HepG2 (cell line): ENCODE data around the gene PSKH1. TPM values are rescaled to one million over a fixed set of nuclear protein-coding genes. Genes with fewer than 3 reads are reported as not detected.

Experiments used
- AFF4 ChIP-seq: sonication (generic); formaldehyde crosslinking; IDR thresholded peaks from 2 replicates; pipeline ENCODE4 v1.4.0; 2020; ENCODE audit warnings: missing genetic modification reagents
- E2F2 ChIP-seq: sonication (generic); formaldehyde crosslinking; IDR thresholded peaks from 2 replicates; pipeline ENCODE4 v1.4.0; 2020; ENCODE audit warnings: missing genetic modification reagents, borderline replicate concordance
- KDM4B ChIP-seq: sonication (generic); formaldehyde crosslinking; IDR thresholded peaks from 2 replicates; pipeline ENCODE4 v1.4.0; 2020; ENCODE audit warnings: missing genetic modification reagents
- PRMT3 ChIP-seq: sonication (generic); formaldehyde crosslinking; IDR thresholded peaks from 2 replicates; pipeline ENCODE4 v1.8.1; 2022; ENCODE audit warnings: low read depth, mild to moderate bottlenecking, moderate library complexity, missing genetic modification reagents, borderline replicate concordance
- THAP7 ChIP-seq: sonication (generic); formaldehyde crosslinking; IDR thresholded peaks from 2 replicates; pipeline ENCODE4 v1.8.1; 2023; ENCODE audit warnings: mild to moderate bottlenecking, missing genetic modification reagents
- THAP9 ChIP-seq: sonication (generic); formaldehyde crosslinking; IDR thresholded peaks from 2 replicates; pipeline ENCODE4; 2020; ENCODE audit warnings: missing genetic modification reagents, mild to moderate bottlenecking, borderline replicate concordance
- TMF1 ChIP-seq: sonication (generic); formaldehyde crosslinking; IDR thresholded peaks from 2 replicates; pipeline ENCODE4 v1.8.1; 2022; ENCODE audit warnings: low read depth, missing genetic modification reagents
- ZBTB49 ChIP-seq: sonication (generic); formaldehyde crosslinking; IDR thresholded peaks from 2 replicates; pipeline ENCODE4 v1.4.0; 2020; ENCODE audit warnings: missing genetic modification reagents, borderline replicate concordance
- ZC3H13 ChIP-seq: sonication (generic); formaldehyde crosslinking; IDR thresholded peaks from 2 replicates; pipeline ENCODE4 v1.8.1; 2023; ENCODE audit warnings: mild to moderate bottlenecking, missing genetic modification reagents, moderate library complexity
- ZNF224 ChIP-seq: sonication (generic); formaldehyde crosslinking; IDR thresholded peaks from 2 replicates; pipeline ENCODE4 v1.5.0; 2020; ENCODE audit warnings: mild to moderate bottlenecking, missing genetic modification reagents
- ZNF256 ChIP-seq: sonication (generic); formaldehyde crosslinking; conservative IDR thresholded peaks from 2 replicates; pipeline ENCODE4 v1.4.0; 2020; ENCODE audit warnings: missing genetic modification reagents
- ZNF343 ChIP-seq: sonication (generic); formaldehyde crosslinking; IDR thresholded peaks from 2 replicates; pipeline ENCODE4 v1.4.0; 2020; ENCODE audit warnings: mild to moderate bottlenecking, missing genetic modification reagents
- ZNF567 ChIP-seq: sonication (generic); formaldehyde crosslinking; IDR thresholded peaks from 2 replicates; pipeline ENCODE4 v1.8.1; 2023; ENCODE audit warnings: mild to moderate bottlenecking, missing genetic modification reagents, borderline replicate concordance
- ZNF639 ChIP-seq: conservative IDR thresholded peaks from 2 replicates; pipeline ENCODE4 v1.6.1; 2018; ENCODE audit warnings: missing genetic modification reagents
- ZNF746 ChIP-seq: sonication (generic); formaldehyde crosslinking; IDR thresholded peaks from 2 replicates; pipeline ENCODE4 v1.8.0; 2022; ENCODE audit warnings: mild to moderate bottlenecking, missing genetic modification reagents
- ZNF773 ChIP-seq: sonication (generic); formaldehyde crosslinking; IDR thresholded peaks from 2 replicates; pipeline ENCODE4 v1.4.0; 2020; ENCODE audit warnings: missing genetic modification reagents, borderline replicate concordance
- polyA plus RNA-seq, 8 experiments: library from polyadenylated mRNA; depleted of rRNA in 3 of 8; stranded (reverse) in 7 of 8; unstranded in 1 of 8; fragments of >200 nt; fragmentation: Illumina TruSeq in 4 of 8; extraction: Trizol in 4 of 8; gene quantifications; 2 replicates each; pipeline versions ENCODE4 v1.2.1 to v1.2.3, GENCODE V29; 2011 to 2016; ENCODE audit warnings: low read depth in 4 of 8, missing spikeins in 1 of 8, mixed read lengths in 1 of 8; ENCODE audit not compliant: insufficient read depth in 1 of 8
- total RNA-seq, 5 experiments: library from RNA; depleted of rRNA; stranded (reverse); fragments of >200 nt; fragmentation: Illumina TruSeq; extraction: Trizol; gene quantifications; 2 replicates each; pipeline ENCODE4 v1.2.3, GENCODE V29; 2016; ENCODE audit warnings: low read depth in 1 of 5

PSKH1 gene
- total and polyA plus RNA-seq, 2 of the 13 experiments (the other 11 are each of a cell fraction or from before 2014, with no cell fraction given) = 8.4 to 19.1 TPM

GRCh38 chr16:67964477-67965131, 71.5 kb downstream of the PSKH1 start (continued):
- TF ChIP-seq ZNF343 = no peak
- TF ChIP-seq THAP9 = no peak
- TF ChIP-seq ZNF256 (CRISPR knock-in tag) = no peak
- TF ChIP-seq AFF4 = no peak
- TF ChIP-seq ZNF773 (CRISPR knock-in tag) = no peak
- TF ChIP-seq ZNF746 = no peak
- 0 out of 2 replicates have a peak, but pooled peaks have one; percentile 15 for TF ChIP-seq THAP7 (CRISPR knock-in tag)
- no peak for TF ChIP-seq TMF1 (CRISPR knock-in tag)
- no peak for TF ChIP-seq ZNF639
- no peak for TF ChIP-seq E2F2 (CRISPR knock-in tag)
- no peak for TF ChIP-seq ZNF567 (CRISPR knock-in tag)
- TF ChIP-seq ZNF224 (CRISPR knock-in tag) = no peak
- TF ChIP-seq ZBTB49 (CRISPR knock-in tag) = no peak
- TF ChIP-seq ZC3H13 (CRISPR knock-in tag) = 0 out of 2 replicates have a peak, but pooled peaks have one; percentile 28
- 0 out of 2 replicates have a peak, but pooled peaks have one; percentile 42 for TF ChIP-seq PRMT3
- no peak for TF ChIP-seq KDM4B (CRISPR knock-in tag)
